GM15510 (cell line): ENCODE results near the gene TAF11.

Experiments
- POLR2A ChIP-seq: IDR thresholded peaks from 3 replicates; pipeline ENCODE4 v1.6.1; 2011; ENCODE audit warnings: borderline replicate concordance; ENCODE audit not compliant: insufficient read length; ENCODE audit errors: extremely low read depth

Gene TAF11, protein sequence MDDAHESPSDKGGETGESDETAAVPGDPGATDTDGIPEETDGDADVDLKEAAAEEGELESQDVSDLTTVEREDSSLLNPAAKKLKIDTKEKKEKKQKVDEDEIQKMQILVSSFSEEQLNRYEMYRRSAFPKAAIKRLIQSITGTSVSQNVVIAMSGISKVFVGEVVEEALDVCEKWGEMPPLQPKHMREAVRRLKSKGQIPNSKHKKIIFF

DNA sequence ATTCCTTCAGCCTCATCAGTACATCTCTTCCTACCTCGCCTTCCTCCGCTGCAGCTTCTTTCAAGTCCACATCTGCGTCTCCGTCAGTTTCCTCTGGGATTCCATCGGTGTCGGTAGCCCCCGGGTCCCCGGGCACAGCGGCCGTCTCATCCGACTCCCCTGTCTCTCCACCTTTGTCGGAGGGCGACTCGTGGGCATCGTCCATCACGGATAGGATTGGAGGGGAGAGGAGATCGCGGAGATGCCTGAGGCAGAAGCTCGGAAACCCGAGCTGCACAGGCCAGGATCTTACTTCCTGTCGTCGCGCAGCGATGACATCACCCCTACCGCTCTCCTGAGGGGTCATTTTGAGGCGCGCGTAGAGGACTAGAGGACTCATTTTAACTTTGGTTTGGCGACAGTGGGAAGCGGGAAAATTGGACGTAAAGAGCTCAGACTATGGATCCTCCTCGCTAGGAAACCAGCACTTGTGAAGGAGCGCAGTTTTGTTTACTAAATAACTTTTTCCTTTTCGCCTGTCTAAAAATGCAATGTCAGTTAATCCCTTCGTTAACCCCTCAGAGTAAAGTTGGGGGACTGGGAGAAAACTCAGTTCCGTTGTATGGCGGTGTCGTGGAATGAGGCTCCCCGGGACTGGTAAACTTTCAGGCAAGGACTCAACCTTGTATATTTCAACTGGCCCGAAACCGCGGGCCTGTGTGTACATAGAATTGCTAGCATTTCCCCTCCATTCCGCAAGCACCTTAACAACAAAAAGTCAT, at the start of gene TAF11:
TAF11 (minus strand) TSS at position 290 of the 761 bp plus-strand sequence; CDS start at position 205, 85 bp downstream.
- peak; percentile 91 for TF ChIP-seq POLR2A

DNA sequence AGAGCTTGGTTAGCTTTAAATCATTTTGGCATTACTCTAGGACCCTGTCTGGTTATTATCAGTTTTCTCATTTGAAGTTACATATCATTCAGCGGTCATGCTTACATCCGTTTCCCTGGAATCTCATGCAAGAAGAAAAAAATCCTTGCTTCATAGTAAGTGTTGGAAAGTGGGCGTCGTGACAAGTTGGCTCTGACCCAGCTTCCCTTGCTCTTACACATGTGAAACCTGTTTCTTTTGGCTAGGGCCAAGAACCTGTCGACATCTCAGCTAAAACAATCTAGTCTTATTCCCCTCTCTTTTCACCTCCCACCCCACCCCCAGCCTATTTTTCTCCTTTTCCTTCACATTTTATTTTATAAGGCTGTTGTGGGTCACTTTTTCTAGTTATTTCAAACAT, 46.7 kb upstream of the TAF11 start:
- no peak for TF ChIP-seq POLR2A

DNA sequence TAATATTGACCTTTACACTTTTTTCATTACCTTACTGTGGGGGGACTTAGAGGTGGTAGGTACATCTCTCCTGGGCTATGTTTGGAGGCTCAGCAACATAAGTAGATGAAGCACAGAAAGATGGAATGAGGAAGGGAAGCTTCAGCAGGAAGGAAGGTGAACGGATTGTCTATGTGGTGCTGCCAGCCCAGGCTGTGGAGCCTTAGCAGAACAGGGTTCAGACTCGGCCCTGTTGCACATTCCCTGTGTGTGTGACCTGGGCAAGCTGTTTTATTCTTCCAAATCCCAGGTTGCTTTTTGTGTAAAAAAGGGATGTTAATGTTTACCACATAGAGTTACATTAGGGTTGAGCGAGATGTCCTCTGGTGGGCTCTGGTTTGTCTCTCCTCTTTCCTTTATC, 42.4 kb upstream of the TAF11 start:
- no peak for TF ChIP-seq POLR2A

DNA sequence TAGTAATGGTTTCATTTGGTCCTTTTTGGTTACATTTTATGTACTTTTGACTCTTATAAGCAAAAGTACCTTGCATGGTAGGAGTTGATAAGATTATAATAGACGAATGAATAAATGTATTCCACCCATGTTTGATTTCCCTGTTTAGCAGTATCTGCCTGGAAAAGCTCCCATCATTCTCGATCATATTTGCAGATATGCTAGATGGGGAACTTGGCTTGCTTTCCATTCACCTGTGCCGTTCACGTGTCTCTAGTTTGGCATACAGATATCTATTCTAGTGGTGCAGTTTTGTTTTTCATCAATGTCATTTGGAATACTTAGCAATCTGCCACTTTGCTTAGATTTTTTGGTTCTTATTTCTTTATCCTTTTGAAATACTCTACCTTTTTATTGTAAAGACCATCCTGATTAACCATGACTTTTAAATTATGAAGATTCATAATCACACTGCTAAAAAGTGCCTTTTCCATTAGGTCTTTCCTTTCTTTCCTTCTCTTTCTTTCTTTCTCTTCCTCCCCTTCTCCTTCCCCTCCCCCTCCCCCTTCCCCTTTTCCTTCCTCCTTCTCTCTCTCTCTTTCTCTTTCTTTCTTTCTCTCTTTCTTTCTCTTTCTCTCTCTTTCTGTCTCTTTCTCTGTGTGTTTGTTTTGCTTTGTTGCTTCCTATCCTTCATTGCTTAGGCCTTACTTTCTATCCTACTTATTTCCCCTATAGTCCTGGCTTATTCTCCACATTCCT, 41.6 kb upstream of the TAF11 start:
- no peak for TF ChIP-seq POLR2A

DNA sequence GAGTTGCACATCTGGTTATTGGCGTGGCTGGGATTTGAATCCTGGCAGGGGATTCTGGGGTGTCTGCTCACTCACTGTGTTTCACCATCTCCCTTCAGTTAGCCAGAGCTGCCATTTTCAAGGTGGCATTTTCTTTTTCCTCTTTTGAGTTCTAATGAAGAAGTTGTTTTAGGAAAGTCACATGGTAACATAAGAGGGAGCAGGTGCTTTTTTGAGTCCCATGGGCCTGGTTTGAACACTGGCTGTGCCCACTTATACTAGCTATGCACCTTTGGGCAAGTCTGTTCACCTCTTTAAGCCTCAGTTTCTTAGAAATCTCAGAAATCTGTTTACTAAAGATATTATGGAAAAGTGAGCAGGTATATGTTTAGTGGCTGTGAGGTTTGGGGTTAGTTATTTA, 40.9 kb upstream of the TAF11 start:
- TF ChIP-seq POLR2A: no peak

DNA sequence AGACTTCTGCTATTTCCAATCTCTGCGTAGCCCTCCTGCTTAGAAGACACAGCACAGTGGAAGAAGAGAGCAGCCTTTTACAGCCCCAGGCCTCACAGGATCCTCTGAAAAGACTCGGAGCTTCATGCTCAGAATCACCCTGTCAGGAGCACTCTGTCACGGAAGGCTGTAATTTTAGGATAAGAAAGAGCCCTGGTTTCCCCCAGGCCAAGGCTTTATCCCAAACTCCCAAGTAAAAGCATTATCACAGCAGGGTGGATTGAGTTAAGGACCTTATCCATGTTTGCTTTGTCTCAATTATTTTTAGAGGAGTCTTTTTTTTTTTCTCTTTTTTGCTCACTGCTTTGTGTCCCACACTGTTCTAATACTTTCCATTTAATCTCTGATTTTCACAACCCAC, 40.4 kb upstream of the TAF11 start:
- TF ChIP-seq POLR2A: no peak

DNA sequence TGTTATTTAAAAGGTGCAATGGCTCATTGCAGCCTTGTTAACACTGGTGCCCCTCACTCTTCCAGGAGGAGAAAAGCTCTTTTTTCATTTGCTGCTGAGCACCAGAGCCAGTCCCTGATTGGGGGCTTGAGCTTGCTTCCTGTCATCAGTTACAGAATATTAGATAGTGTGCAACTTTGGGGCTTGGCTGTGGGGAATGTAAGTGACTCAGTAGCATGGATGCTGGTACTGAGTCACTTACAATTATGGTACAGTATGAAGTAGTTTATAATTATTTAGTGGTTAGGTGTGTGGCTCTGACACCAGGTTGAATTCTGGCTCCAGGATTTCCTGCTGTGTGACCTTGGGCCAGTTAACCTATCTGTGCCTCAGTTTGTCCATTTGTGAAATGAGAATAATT, 38.8 kb upstream of the TAF11 start:
- no peak for TF ChIP-seq POLR2A

DNA sequence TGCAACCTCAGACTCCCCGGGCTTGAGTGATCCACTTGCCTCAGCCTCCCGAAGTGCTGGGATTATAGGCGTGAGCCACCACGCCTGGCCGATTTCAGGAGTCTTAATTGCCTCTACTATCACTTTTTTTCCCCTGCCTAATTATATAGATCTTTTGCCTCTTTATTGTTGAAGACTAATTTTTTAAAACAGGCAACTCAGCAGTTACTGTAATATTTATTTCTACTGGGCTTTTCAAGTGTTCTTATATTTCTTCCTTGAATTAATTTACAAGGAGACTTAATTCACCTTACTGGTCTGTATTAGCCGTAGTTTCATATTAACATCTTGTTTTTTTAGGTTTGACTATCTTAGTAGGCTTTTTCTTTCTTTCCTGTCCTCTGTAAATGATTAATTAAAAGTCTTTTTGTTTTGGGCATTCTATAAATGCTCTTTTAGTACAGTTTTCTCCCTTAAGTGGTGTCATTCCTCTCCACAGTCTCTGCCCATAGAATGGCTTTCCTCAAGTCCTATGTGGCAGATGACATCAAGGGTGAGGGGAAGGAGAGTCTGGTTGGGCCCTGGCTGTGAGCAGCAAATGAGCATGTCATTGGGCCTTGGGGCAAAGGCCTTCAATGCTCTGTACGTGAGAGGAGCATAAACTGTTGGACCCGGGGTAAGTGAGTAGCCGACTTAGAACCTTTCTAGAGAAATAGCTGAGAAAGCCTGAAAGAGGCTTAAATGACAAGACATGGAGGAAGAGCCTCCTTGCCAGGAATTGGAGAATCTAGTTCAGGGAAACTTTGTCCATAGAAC, 37.2 kb upstream of the TAF11 start:
- no peak for TF ChIP-seq POLR2A

DNA sequence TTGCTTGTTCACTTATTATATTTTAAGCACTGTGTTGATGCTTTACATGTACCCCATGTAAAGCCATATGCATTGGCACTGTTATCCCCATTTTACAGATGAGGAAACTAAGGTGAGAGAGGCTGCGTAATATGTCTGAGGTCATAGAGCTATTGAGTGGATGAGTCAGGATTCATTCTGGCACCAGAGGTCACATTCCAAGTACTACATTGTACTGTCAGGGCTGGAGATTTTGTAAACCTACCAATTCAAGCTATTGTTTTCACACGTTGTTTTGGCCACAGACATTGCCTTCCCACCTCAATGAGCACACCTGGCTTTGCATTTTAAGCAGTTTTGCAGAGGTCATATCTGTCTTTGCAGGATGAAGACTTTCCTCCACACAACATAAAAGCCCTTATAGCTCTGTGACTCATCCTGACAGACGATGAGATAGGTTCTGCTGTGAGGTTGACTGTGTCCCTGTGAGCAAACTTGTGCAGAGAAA, 34.4 kb upstream of the TAF11 start:
- TF ChIP-seq POLR2A: no peak

DNA sequence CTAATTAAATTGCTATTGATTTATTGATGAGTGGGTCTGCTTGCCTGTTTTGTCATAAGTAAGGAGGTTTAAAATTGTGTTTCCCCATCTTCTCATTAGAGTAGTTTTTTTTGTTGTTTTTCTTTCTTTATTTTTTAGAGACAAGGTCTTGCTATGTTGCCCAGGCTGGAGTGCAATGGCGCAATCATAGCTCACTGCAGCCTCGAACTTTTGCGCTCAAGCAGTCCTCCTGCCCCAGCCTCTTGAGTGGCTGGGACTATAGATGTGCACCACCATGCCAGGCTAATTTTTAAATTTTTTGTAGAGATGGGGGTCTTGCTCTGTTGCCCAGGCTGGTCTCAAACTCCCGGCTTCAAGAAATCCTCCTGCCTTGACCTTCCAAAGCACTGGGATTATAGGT, 32.3 kb upstream of the TAF11 start:
- no peak for TF ChIP-seq POLR2A

DNA sequence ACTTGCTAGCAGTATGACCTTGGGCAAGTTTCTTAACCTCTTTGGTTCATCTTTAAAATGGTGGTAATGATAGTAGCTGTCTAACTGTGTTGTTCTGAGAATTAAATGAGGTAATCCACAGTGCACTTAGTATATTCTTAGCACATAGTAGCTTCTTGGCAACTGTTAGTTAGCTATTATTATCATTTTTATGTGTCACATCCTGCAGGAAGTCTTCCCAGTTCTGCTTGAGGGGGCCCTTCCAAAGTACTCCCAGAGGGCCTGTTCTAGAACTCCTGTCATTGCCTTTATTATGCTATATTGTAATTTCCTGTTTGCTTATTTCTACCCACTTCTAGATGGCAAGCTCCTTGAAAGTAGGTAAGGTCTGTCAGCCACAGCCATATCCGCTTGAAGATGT, 31.8 kb upstream of the TAF11 start:
- TF ChIP-seq POLR2A: no peak

DNA sequence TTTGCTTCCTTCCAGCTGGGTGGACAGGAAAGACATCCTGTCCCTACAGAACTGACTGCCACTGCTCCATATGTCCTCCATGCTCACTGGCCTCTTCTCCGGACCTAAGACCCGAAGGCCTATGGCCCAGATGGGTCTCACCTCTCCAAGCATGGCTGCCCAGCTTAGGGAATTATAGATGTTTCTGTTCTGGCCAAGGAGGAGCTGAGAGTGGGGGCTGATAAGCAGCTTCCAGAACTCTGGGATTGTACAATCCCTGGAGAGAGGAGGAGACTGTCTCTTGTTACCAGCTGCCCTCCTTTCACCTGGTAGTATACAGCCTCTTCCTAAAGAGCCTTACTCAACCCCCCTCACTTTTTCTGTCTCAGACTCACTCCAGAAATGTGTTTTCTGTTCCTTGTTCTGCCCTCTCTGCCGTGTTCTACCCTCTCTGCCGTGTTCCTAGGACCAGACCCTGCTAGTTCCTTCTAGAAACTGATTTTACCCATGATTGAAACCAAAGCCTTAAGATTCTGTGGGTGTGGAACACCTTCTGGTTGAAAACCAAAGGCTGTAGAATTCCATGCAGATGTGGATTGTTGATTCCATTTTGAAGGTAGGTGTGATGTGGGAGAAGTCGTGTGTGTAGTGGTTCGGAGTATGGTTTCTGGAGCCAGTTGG, 29.9 kb upstream of the TAF11 start:
- no peak for TF ChIP-seq POLR2A

DNA sequence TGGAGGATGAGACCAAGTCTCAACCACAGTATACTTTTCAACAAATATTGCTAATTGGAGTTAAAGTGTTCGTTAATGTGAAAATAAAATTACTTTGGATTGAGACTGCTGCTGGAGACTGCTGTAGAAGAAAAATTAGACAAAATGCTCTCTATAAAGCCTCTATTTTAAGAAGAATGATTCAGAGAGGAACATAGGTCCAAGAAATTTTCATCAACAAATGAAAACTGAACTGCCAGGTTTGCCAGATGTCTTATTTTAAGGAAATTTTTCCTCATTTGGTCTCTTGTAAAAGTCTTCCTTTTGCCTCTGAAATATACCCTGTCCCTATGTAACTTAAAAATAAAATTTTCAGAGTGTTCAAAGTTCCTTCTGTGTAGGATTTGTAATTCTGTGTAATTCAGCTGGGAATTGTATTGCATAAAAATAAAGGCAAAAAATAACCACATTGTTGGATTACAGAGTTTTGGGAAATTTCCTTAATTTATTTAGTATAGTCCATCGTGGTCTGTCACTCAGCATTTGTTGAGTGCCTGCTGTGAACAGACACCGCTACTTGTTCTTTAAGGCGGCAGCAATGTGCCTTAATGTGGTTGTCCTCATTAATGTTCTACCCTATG, 28.6 kb upstream of the TAF11 start:
- TF ChIP-seq POLR2A: no peak

DNA sequence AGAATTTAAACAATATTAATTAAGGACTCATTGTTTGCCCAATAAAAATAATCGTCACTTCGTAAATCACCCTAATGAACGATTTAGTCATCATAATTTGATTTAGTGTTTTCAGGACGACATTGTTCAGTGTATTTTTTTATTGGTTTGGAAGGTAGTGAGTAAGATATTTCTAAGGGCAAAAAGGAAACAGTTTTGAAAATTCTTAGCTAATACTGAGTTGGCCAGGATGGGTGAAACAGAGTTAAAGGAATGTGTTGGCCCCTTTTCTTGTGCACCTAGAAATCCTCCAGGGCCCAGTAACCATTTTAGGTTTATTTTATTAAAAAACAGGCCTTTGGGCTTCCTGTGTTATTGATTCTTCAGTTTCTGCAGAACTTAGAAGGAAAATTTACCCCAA, 26.5 kb upstream of the TAF11 start:
- TF ChIP-seq POLR2A: no peak

DNA sequence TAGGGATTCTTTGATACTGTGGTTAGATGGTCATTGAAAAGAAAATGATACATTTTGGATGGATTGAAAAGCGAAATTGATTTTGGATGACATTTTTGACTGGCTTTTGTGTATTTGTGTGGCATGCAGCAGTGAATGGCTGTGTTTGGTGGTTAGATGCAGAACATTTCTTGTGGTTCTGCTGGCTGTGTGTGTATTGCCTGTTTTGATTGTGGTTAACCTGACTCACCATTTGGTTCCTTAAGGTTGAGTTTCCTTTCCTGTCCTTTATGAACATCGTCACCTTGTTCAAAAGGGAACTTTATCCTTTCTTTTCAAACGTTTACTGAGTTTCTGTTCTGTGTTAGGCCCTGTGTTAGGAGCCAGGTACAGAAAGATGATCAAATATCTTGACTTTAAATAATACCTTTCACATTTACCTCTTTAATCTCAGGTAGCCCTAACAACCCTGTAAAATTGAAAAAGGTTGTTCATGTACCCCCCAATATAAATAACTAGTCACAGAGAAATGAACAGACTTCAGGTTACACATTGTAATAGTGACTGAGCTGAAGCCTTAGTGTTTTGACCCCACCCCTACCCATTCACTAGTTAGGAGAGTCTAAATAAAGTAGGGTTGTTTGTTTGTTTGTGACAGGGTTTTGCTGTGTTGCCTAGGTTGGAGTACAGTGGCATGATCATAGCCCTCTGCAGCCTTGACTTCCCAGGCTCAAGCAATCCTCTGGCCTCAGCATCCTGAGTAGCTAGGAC, 25.0 kb upstream of the TAF11 start:
- no peak for TF ChIP-seq POLR2A
